HEK293 (cell line): Measurements from ENCODE around the gene PRRT1B.

Experiments used
- CTCF ChIP-seq: fragments of 450-650 bp; formaldehyde crosslinking; IDR thresholded peaks from 2 replicates; pipeline ENCODE4 v1.5.1; 2016; ENCODE audit warnings: missing biosample characterization, missing genetic modification characterization
- KLF7 ChIP-seq: fragments of 450-650 bp; formaldehyde crosslinking; IDR thresholded peaks from 2 replicates; pipeline ENCODE4 v1.5.1; 2016; ENCODE audit warnings: missing biosample characterization, missing genetic modification characterization, borderline replicate concordance
- OSR2 ChIP-seq: fragments of 450-650 bp; formaldehyde crosslinking; IDR thresholded peaks from 2 replicates; pipeline ENCODE4 v1.5.1; 2016; ENCODE audit warnings: missing biosample characterization, missing genetic modification characterization
- OVOL3 ChIP-seq: fragments of 450-650 bp; formaldehyde crosslinking; IDR thresholded peaks from 2 replicates; pipeline ENCODE4 v1.5.1; 2016; ENCODE audit warnings: missing biosample characterization, missing genetic modification characterization
- PRDM10 ChIP-seq: fragments of 450-650 bp; formaldehyde crosslinking; IDR thresholded peaks from 2 replicates; pipeline ENCODE4 v1.5.1; 2016; ENCODE audit warnings: missing biosample characterization, missing genetic modification characterization
- YY1 ChIP-seq: fragments of 450-650 bp; formaldehyde crosslinking; IDR thresholded peaks from 2 replicates; pipeline ENCODE4 v1.5.1; 2018; ENCODE audit warnings: missing biosample characterization, missing genetic modification characterization
- ZBTB1 ChIP-seq: fragments of 450-650 bp; formaldehyde crosslinking; IDR thresholded peaks from 2 replicates; pipeline ENCODE4 v1.5.1; 2016; ENCODE audit warnings: missing biosample characterization, missing genetic modification characterization
- ZBTB44 ChIP-seq: fragments of 450-650 bp; IDR thresholded peaks from 2 replicates; pipeline ENCODE4 v1.5.1; 2018; ENCODE audit warnings: missing biosample characterization, mild to moderate bottlenecking, missing genetic modification characterization
- ZBTB49 ChIP-seq: fragments of 450-650 bp; formaldehyde crosslinking; IDR thresholded peaks from 2 replicates; pipeline ENCODE4 v1.5.1; 2016; ENCODE audit warnings: missing biosample characterization, missing genetic modification characterization, low read depth
- ZFP41 ChIP-seq: fragments of 450-650 bp; formaldehyde crosslinking; IDR thresholded peaks from 2 replicates; pipeline ENCODE4 v1.5.1; 2016; ENCODE audit warnings: missing biosample characterization, missing genetic modification characterization, borderline replicate concordance
- ZFP69B ChIP-seq: fragments of 450-650 bp; formaldehyde crosslinking; IDR thresholded peaks from 2 replicates; pipeline ENCODE4 v1.5.1; 2016; ENCODE audit warnings: missing biosample characterization, missing genetic modification characterization
- ZNF10 ChIP-seq: fragments of 450-650 bp; formaldehyde crosslinking; IDR thresholded peaks from 2 replicates; pipeline ENCODE4 v1.5.1; 2017; ENCODE audit warnings: missing biosample characterization, missing genetic modification characterization
- ZNF140 ChIP-seq: fragments of 450-650 bp; formaldehyde crosslinking; IDR thresholded peaks from 2 replicates; pipeline ENCODE4 v1.5.1; 2016; ENCODE audit warnings: missing biosample characterization, missing genetic modification characterization
- ZNF146 ChIP-seq: fragments of 450-650 bp; formaldehyde crosslinking; IDR thresholded peaks from 2 replicates; pipeline ENCODE4 v1.5.1; 2016; ENCODE audit warnings: missing biosample characterization, missing genetic modification characterization
- ZNF184 ChIP-seq: fragments of 450-650 bp; IDR thresholded peaks from 2 replicates; pipeline ENCODE4 v1.5.1; 2018; ENCODE audit warnings: missing biosample characterization, mild to moderate bottlenecking, missing genetic modification characterization
- ZNF211 ChIP-seq: fragments of 450-650 bp; formaldehyde crosslinking; IDR thresholded peaks from 2 replicates; pipeline ENCODE4 v1.5.1; 2016; ENCODE audit warnings: low read depth, missing biosample characterization, missing genetic modification characterization
- ZNF214 ChIP-seq: fragments of 450-650 bp; formaldehyde crosslinking; IDR thresholded peaks from 2 replicates; pipeline ENCODE4 v1.5.1; 2017; ENCODE audit warnings: missing biosample characterization, mild to moderate bottlenecking, missing genetic modification characterization, borderline replicate concordance
- ZNF221 ChIP-seq: fragments of 450-650 bp; formaldehyde crosslinking; IDR thresholded peaks from 2 replicates; pipeline ENCODE4 v1.5.1; 2017; ENCODE audit warnings: missing biosample characterization, missing genetic modification characterization, borderline replicate concordance
- ZNF248 ChIP-seq: fragments of 450-650 bp; formaldehyde crosslinking; IDR thresholded peaks from 2 replicates; pipeline ENCODE4 v1.5.1; 2017; ENCODE audit warnings: missing biosample characterization, missing genetic modification characterization
- ZNF280D ChIP-seq: fragments of 450-650 bp; formaldehyde crosslinking; IDR thresholded peaks from 2 replicates; pipeline ENCODE4 v1.5.1; 2016; ENCODE audit warnings: missing biosample characterization, missing genetic modification characterization
- ZNF354C ChIP-seq: fragments of 450-650 bp; formaldehyde crosslinking; IDR thresholded peaks from 2 replicates; pipeline ENCODE4 v1.5.1; 2016; ENCODE audit warnings: missing biosample characterization, missing genetic modification characterization, low read depth, borderline replicate concordance
- ZNF37A ChIP-seq: fragments of 450-650 bp; IDR thresholded peaks from 2 replicates; pipeline ENCODE4 v1.5.1; 2018; ENCODE audit warnings: missing biosample characterization, missing genetic modification characterization
- ZNF510 ChIP-seq: fragments of 450-650 bp; formaldehyde crosslinking; IDR thresholded peaks from 2 replicates; pipeline ENCODE4 v1.5.1; 2018; ENCODE audit warnings: mild to moderate bottlenecking, missing genetic modification characterization, missing biosample characterization; ENCODE audit not compliant: insufficient replicate concordance
- ZNF544 ChIP-seq: fragments of 450-650 bp; formaldehyde crosslinking; IDR thresholded peaks from 2 replicates; pipeline ENCODE4 v1.5.0; 2017; ENCODE audit warnings: missing biosample characterization, missing genetic modification characterization
- ZNF585B ChIP-seq: fragments of 450-650 bp; formaldehyde crosslinking; IDR thresholded peaks from 2 replicates; pipeline ENCODE4 v1.5.1; 2016; ENCODE audit warnings: missing biosample characterization, missing genetic modification characterization
- ZNF610 ChIP-seq: fragments of 450-650 bp; formaldehyde crosslinking; IDR thresholded peaks from 2 replicates; pipeline ENCODE4 v1.5.1; 2016; ENCODE audit warnings: missing biosample characterization, missing genetic modification characterization, borderline replicate concordance
- ZNF629 ChIP-seq: fragments of 450-650 bp; formaldehyde crosslinking; IDR thresholded peaks from 2 replicates; pipeline ENCODE4 v1.5.1; 2017; ENCODE audit warnings: missing biosample characterization, missing genetic modification characterization
- ZNF664 ChIP-seq: fragments of 450-650 bp; formaldehyde crosslinking; IDR thresholded peaks from 2 replicates; pipeline ENCODE4 v1.5.1; 2016; ENCODE audit warnings: missing biosample characterization, missing genetic modification characterization
- ZNF670 ChIP-seq: fragments of 450-650 bp; formaldehyde crosslinking; IDR thresholded peaks from 2 replicates; pipeline ENCODE4 v1.5.1; 2016; ENCODE audit warnings: missing biosample characterization, missing genetic modification characterization, low read depth
- ZNF707 ChIP-seq: fragments of 450-650 bp; formaldehyde crosslinking; IDR thresholded peaks from 2 replicates; pipeline ENCODE4 v1.5.1; 2016; ENCODE audit warnings: missing biosample characterization, missing genetic modification characterization

PRRT1B gene

GRCh38 chr9:131543141-131543540 is 2.2 kb upstream of the PRRT1B start (continued):
- TF ChIP-seq ZFP41 (tag by site-specific recombination) = no peak
- no peak for TF ChIP-seq ZNF664 (tag by site-specific recombination)
- no peak for TF ChIP-seq ZNF146 (tag by site-specific recombination)
- TF ChIP-seq ZNF10 (tag by site-specific recombination) = no peak
- no peak for TF ChIP-seq ZNF707 (tag by site-specific recombination)
- no peak for TF ChIP-seq ZNF140 (tag by site-specific recombination)
- TF ChIP-seq CTCF (tag by site-specific recombination) = no peak
- no peak for TF ChIP-seq OSR2
- peak; percentile 95 for TF ChIP-seq ZNF280D (tag by site-specific recombination)
- TF ChIP-seq YY1 (tag by site-specific recombination) = no peak
- no peak for TF ChIP-seq ZNF510 (tag by site-specific recombination)
- no peak for TF ChIP-seq PRDM10
- no peak for TF ChIP-seq ZFP69B (tag by site-specific recombination)
- TF ChIP-seq ZBTB44 (tag by site-specific recombination) = no peak
- TF ChIP-seq ZNF211 (tag by site-specific recombination) = no peak
- TF ChIP-seq ZNF629 (tag by site-specific recombination) = peak; percentile 37; the same call in 1 of the 2 replicates
- 0 out of 2 replicates have a peak, but pooled peaks have one; percentile 71 for TF ChIP-seq ZNF610 (tag by site-specific recombination)
- no peak for TF ChIP-seq OVOL3 (tag by site-specific recombination)
- no peak for TF ChIP-seq ZNF248 (tag by site-specific recombination)
- TF ChIP-seq ZNF585B (tag by site-specific recombination) = no peak
- TF ChIP-seq ZNF544 (tag by site-specific recombination) = no peak
- TF ChIP-seq ZNF221 (tag by site-specific recombination) = no peak
- no peak for TF ChIP-seq ZNF37A (tag by site-specific recombination)
- TF ChIP-seq ZBTB49 (tag by site-specific recombination) = no peak
- TF ChIP-seq ZNF354C (tag by site-specific recombination) = no peak
- TF ChIP-seq ZNF214 = no peak; the same call in 1 of the 2 replicates
- TF ChIP-seq ZNF184 (tag by site-specific recombination) = peak; percentile 79
- no peak for TF ChIP-seq KLF7 (tag by site-specific recombination)
- TF ChIP-seq ZBTB1 = no peak
- no peak for TF ChIP-seq ZNF670 (tag by site-specific recombination)
